Left ventricle myocardium inferior (tissue), 1 donor: ENCODE measurements around the gene IPO4. TPM values are rescaled to one million over a fixed set of nuclear protein-coding genes. Genes with fewer than 3 reads are reported as not detected.
"Not testable (repeated sequence)": the region's sequence is repeated elsewhere in the genome, so short reads cannot be mapped to it uniquely, and the experiment has no call there.

Experiments used
- DNase-seq: peaks from one replicate; pipeline ENCODE4 v3.0.0-alpha.2; 2020
- H3K27ac ChIP-seq: fragments of 200-600 bp; replicated peaks from 2 replicates; pipeline ENCODE4 v1.8.0; 2021
- H3K27me3 ChIP-seq: fragments of 200-600 bp; 2 replicates; pipeline ENCODE4 v1.8.0; 2021; ENCODE audit warnings: low read depth
- H3K36me3 ChIP-seq: fragments of 200-600 bp; 2 replicates; pipeline ENCODE4 v1.8.0; 2021
- H3K4me1 ChIP-seq: fragments of 200-600 bp; 2 replicates; pipeline ENCODE4 v1.8.0; 2021
- H3K4me3 ChIP-seq: fragments of 200-600 bp; 2 replicates; pipeline ENCODE4 v1.8.0; 2021; ENCODE audit warnings: mild to moderate bottlenecking, moderate library complexity
- H3K9me3 ChIP-seq: fragments of 200-600 bp; replicated peaks from 2 replicates; pipeline ENCODE4 v1.8.0; 2021
- intact Hi-C: fragments of 100-400 bp; cut with micrococcal nuclease; formaldehyde crosslinking; loops from one replicate; pipeline ENCODE4 v1.11.0; 2022
- total RNA-seq: library from RNA; stranded (reverse); fragmentation: NEBNext Ultra II Directional; extraction: Animal tissue kit (Norgen Biotek cat#: 25700); gene quantifications from one replicate; pipeline ENCODE4 v1.2.1, GENCODE V29; 2021
- TF ChIP-seq, protein P1 (sequence below): fragments of 200-600 bp; IDR thresholded peaks from 2 replicates; pipeline ENCODE4 v1.8.0; 2021; ENCODE audit warnings: antibody characterized with exemption, mild to moderate bottlenecking, borderline replicate concordance
- donor health status: DM: no; HTN: yes; CAD: no; lungs with severe emphysema.

Gene IPO4
- total RNA-seq, 1 donor from 2014 or later, result 13.3 TPM

DNA sequence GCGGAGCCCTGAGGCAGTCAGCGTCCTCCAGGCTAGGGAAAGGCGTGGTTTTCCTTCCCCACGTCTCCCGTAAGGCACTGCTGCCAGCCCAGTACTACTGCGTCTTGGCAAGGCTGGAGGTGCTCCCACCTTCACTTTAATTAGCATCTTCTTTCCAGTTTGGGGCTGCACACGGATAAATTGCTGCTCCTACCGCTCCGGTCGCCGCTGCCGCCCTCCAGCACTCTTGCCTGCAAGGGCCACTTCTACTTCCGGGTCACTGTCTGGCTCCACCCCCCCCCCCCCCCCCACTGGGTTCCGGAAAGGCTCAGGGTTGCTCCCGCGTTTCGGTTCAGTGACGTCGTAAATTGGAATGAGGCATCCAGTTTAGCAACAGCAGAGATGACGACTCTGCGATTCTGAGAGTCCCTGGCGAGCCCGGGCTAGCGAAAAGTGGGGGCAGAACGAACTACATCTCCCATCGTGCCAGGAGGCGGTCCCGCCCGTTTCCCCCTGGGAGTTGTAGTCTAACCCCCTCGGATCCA, 43.6 kb upstream of the IPO4 start, which contains the start of gene NEDD8:
Gene NEDD8 (minus strand): TSS at position 247 of the 524 bp plus-strand sequence. CDS start 100 bp downstream, at position 147.
- intact Hi-C loops, result no loop called here
- TF ChIP-seq, protein P1, sequence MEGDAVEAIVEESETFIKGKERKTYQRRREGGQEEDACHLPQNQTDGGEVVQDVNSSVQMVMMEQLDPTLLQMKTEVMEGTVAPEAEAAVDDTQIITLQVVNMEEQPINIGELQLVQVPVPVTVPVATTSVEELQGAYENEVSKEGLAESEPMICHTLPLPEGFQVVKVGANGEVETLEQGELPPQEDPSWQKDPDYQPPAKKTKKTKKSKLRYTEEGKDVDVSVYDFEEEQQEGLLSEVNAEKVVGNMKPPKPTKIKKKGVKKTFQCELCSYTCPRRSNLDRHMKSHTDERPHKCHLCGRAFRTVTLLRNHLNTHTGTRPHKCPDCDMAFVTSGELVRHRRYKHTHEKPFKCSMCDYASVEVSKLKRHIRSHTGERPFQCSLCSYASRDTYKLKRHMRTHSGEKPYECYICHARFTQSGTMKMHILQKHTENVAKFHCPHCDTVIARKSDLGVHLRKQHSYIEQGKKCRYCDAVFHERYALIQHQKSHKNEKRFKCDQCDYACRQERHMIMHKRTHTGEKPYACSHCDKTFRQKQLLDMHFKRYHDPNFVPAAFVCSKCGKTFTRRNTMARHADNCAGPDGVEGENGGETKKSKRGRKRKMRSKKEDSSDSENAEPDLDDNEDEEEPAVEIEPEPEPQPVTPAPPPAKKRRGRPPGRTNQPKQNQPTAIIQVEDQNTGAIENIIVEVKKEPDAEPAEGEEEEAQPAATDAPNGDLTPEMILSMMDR, result no peak
- no peaks in the 10 kb centered on the region for H3K9me3 ChIP-seq
- DNase-seq, result peak; percentile 93
- no peaks in the 10 kb centered on the region for H3K27me3 ChIP-seq
- peaks cover 53% of the 10 kb centered on the region for H3K4me1 ChIP-seq
- H3K4me3 ChIP-seq, result peak within 1 kb of the TSS; percentile 90
- peaks cover 34% of the 10 kb centered on the region for H3K36me3 ChIP-seq
- peak within 1 kb of the TSS; percentile 97 for H3K27ac ChIP-seq

DNA sequence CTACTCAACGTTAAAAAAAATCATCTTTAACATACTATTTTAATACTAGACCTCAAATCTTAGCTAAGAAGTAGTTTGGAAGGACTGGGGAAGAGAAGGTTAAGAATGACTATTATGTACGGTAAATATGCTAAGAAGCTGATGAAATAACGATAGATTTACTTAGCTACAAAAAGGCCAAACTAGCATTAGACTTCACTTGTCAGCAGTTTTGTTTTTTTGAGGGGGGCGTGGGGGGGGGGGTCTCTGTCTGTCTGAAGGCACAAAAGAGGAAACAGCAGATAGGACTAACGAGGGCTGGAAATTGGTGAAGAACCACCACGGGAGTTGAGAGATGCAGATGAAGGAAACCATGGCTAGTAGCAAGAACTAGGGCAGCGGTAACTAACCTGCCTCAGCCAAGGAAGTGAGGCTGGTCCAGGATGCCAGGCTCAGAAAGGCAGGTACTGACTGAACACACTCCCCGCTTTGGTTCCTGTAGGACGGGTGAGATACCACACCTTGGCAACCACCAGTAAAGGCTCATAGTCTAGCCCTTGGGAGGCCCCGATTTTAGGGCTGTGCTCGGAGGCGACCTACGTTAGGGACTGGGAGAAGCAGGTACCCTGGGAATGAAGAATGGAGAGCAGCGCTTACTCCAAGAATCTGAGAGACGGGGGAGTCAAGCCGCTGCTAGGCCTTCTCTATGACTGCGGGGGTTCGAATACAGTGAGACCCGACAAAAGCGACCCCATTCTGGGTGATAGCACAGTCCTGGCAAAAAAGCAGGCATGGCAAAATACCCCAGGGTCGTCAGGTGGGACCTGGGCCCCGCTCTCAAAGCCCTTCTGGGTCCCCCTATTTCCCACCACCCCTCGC, 42.9 kb upstream of the IPO4 start:
- no peak for DNase-seq
- Histone ChIP-seq H3K36me3 (peaks cover 27% of the 10 kb centered on the region), H3K9me3 (no peaks in the 10 kb centered on the region), H3K4me3 (peak overlapping the region; percentile 90), H3K27me3 (no peaks in the 10 kb centered on the region), H3K4me1 (peaks cover 50% of the 10 kb centered on the region), H3K27ac (peak overlapping the region; percentile 97)
- intact Hi-C loops, result no loop called here
- TF ChIP-seq, protein P1, result no peak

DNA sequence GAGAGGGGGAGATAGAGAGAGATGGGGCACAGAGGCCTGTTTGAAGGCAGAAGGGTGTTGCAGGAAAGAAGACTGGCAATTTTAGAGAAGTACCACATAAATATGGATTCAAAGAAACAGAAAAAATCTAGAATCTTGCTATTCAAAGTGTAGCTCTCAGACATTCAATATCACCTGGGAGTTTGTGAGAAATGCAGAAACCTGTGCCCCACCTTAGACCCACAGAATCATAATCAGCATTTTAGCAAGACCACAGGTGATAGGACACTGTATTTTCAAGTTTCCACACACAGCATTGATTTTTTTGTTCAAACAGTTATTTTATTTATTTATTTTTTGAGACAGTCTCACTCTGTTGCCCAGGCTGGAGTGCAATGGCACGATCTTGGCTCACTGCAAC, 40.3 kb upstream of the IPO4 start:
- no peak for DNase-seq
- H3K27ac ChIP-seq, result no peak overlapping the region
- intact Hi-C loops, result no loop called here
- no peak overlapping the region for H3K4me3 ChIP-seq
- peaks cover 11% of the 10 kb centered on the region for H3K36me3 ChIP-seq
- TF ChIP-seq, protein P1, result no peak
- H3K27me3 ChIP-seq, result no peaks in the 10 kb centered on the region
- H3K9me3 ChIP-seq, result no peaks in the 10 kb centered on the region
- peaks cover 47% of the 10 kb centered on the region for H3K4me1 ChIP-seq

DNA sequence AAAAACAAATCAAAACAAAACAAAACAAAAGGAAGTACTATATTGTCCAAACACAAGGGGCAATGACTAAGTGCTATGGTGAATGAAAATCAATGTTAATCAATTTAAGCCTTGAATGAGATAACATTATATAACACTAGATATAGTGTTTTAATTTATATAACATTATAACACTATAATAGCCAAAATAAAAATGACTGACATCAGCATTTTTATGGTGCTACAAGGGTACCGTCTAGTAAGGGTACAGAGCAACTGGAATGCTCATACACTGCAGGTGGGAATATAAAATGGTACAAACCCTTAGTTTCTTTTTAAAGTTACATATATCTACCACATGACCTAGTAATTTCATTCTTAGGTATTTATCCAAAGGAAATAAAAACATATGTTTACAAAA, 37.9 kb upstream of the IPO4 start:
- intact Hi-C loops, result no loop called here
- no peak overlapping the region for H3K27ac ChIP-seq
- H3K36me3 ChIP-seq, result peaks cover 11% of the 10 kb centered on the region
- no peak for DNase-seq
- H3K4me3 ChIP-seq, result no peak overlapping the region
- peaks cover 30% of the 10 kb centered on the region for H3K4me1 ChIP-seq
- TF ChIP-seq, protein P1, result no peak
- no peaks in the 10 kb centered on the region for H3K27me3 ChIP-seq
- H3K9me3 ChIP-seq, result no peaks in the 10 kb centered on the region

DNA sequence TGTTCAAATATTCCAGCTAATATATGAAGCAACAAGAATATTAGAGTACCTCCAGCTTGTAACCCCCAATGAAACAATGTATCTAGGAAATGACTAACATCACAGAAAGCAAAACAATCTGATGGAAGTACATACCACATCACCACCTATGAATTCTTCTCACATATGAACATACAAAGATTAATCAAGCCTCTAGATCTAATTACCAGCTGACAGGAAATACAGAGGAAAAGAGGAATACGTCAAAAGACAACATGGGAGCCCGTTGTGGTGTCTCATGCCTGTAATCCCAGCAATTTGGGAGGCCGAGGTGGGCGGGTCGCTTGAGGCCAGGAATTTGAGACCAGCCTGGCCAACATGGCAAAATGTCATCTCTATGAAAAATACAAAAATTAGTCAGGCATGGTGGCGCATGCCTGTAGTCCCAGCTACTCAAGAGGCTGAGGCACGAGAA, 36.0 kb upstream of the IPO4 start:
- peaks cover 11% of the 10 kb centered on the region for H3K36me3 ChIP-seq
- H3K9me3 ChIP-seq, result no peaks in the 10 kb centered on the region
- H3K4me1 ChIP-seq, result peaks cover 17% of the 10 kb centered on the region
- no peak overlapping the region for H3K4me3 ChIP-seq
- DNase-seq, result no peak
- peak overlapping the region; percentile 33 for H3K27ac ChIP-seq
- intact Hi-C loops, result no loop called here
- TF ChIP-seq, protein P1, result no peak
- no peaks in the 10 kb centered on the region for H3K27me3 ChIP-seq

DNA sequence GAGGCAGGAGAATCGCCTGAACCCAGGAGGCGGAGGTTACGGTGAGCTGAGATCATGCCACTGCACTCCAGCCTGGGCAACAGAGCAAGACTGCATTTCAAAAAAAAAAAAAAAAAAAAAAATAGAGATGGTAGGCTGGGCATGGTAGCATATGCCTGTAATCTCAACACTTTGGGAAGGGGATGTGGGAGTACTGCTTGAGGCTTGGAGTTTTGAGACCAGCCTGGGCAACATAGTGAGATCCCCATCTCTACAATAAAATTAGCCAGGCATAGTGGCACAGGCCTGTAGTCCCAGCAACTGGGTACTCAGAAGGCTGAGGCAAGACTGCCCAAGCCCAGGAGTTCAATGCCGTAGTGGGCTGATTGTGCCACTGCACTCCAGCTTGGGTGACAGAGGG, 34.4 kb upstream of the IPO4 start:
- H3K9me3 ChIP-seq, H3K36me3 ChIP-seq, H3K27ac ChIP-seq, H3K27me3 ChIP-seq, H3K4me3 ChIP-seq, DNase-seq, intact Hi-C loops: not testable (repeated sequence)
- H3K4me1 ChIP-seq, result peaks cover 15% of the 10 kb centered on the region
